Trophoblast cell (in vitro differentiated cells and primary cell): ENCODE measurements around the gene CMTM4.

Experiments used
- DNase-seq, 2 donors: peaks; one replicate each; pipeline ENCODE4 v3.0.0-alpha.2; 2016
- H2AFZ ChIP-seq: 2 replicates; pipeline ENCODE4 v1.6.1; 2013; ENCODE audit warnings: low read length, moderate library complexity, mild to moderate bottlenecking; ENCODE audit not compliant: insufficient read depth, poor library complexity
- H2AK5ac ChIP-seq: 2 replicates; pipeline ENCODE4 v1.6.1; 2013; ENCODE audit warnings: mild to moderate bottlenecking, low read length
- H2BK120ac ChIP-seq: 2 replicates; pipeline ENCODE4 v1.6.1; 2013; ENCODE audit warnings: low read length, mild to moderate bottlenecking, moderate library complexity; ENCODE audit not compliant: insufficient read depth, poor library complexity
- H2BK12ac ChIP-seq: 2 replicates; pipeline ENCODE4 v1.6.1; 2013; ENCODE audit warnings: mild to moderate bottlenecking, low read length, moderate library complexity
- H2BK5ac ChIP-seq: 2 replicates; pipeline ENCODE4 v1.6.1; 2013; ENCODE audit warnings: low read length, low read depth, moderate library complexity, mild to moderate bottlenecking; ENCODE audit not compliant: poor library complexity
- H3K14ac ChIP-seq: 2 replicates; pipeline ENCODE4 v1.6.1; 2013; ENCODE audit warnings: mild to moderate bottlenecking, low read length
- H3K18ac ChIP-seq: 2 replicates; pipeline ENCODE4 v1.6.1; 2013; ENCODE audit warnings: mild to moderate bottlenecking, low read length
- H3K23ac ChIP-seq: 2 replicates; pipeline ENCODE4 v1.6.1; 2013; ENCODE audit warnings: low read length
- H3K27ac ChIP-seq: 2 replicates; pipeline ENCODE4 v1.5.1; 2013; ENCODE audit warnings: low read depth, mild to moderate bottlenecking, inconsistent platforms, low read length, moderate library complexity
- H3K27me3 ChIP-seq: 2 replicates; pipeline ENCODE4 v1.6.1; 2013; ENCODE audit warnings: inconsistent platforms, mild to moderate bottlenecking, low read length, moderate library complexity; ENCODE audit not compliant: insufficient read depth
- H3K36me3 ChIP-seq, 2 experiments: 1 replicate in 1 of 2; 2 replicates in 1 of 2; pipeline ENCODE4 v1.6.1; 2013; ENCODE audit warnings: low read length in 2 of 2, mild to moderate bottlenecking in 2 of 2, moderate library complexity in 1 of 2; ENCODE audit not compliant: insufficient read depth in 2 of 2, control insufficient read depth in 1 of 2
- H3K4ac ChIP-seq: 2 replicates; pipeline ENCODE4 v1.6.1; 2013; ENCODE audit warnings: low read depth, mild to moderate bottlenecking, low read length, moderate library complexity
- H3K4me1 ChIP-seq, 2 experiments: 1 replicate in 1 of 2; 2 replicates in 1 of 2; pipeline ENCODE4 v1.6.1; 2013; ENCODE audit warnings: low read length in 2 of 2, mild to moderate bottlenecking in 2 of 2, moderate library complexity in 1 of 2; ENCODE audit not compliant: insufficient read depth in 2 of 2, control insufficient read depth in 1 of 2
- H3K4me2 ChIP-seq: 2 replicates; pipeline ENCODE4 v1.6.1; 2013; ENCODE audit warnings: inconsistent platforms, mild to moderate bottlenecking, low read length, moderate library complexity
- H3K4me3 ChIP-seq: 2 replicates; pipeline ENCODE4 v1.5.1; 2013; ENCODE audit warnings: mild to moderate bottlenecking, low read depth, low read length, inconsistent platforms
- H3K79me1 ChIP-seq: one replicate; pipeline ENCODE4 v1.6.1; 2013; ENCODE audit warnings: low read length
- H3K79me2 ChIP-seq: 2 replicates; pipeline ENCODE4 v1.6.1; 2013; ENCODE audit warnings: low read length, mild to moderate bottlenecking; ENCODE audit not compliant: control insufficient read depth, insufficient read depth, poor library complexity
- H3K9ac ChIP-seq: 2 replicates; pipeline ENCODE4 v1.6.1; 2013; ENCODE audit warnings: mild to moderate bottlenecking, low read length
- H3K9me3 ChIP-seq: 2 replicates; pipeline ENCODE4 v1.6.1; 2013; ENCODE audit warnings: low read depth, mild to moderate bottlenecking, control low read depth, inconsistent platforms, low read length; ENCODE audit not compliant: insufficient read depth
- H4K12ac ChIP-seq: 2 replicates; pipeline ENCODE4 v1.6.1; 2013; ENCODE audit warnings: low read depth, mild to moderate bottlenecking, low read length, moderate library complexity
- H4K8ac ChIP-seq: 2 replicates; pipeline ENCODE4 v1.6.1; 2013; ENCODE audit warnings: low read depth, mild to moderate bottlenecking, low read length, moderate library complexity
- H4K91ac ChIP-seq: one replicate; pipeline ENCODE4 v1.6.1; 2013; ENCODE audit warnings: low read depth, mild to moderate bottlenecking, low read length, moderate library complexity
- WGBS: extraction: QIAGEN DNeasy Blood & Tissue Kit; methylation state at CpG from one replicate; pipeline ENCODE4 v1.1.7; 2013; ENCODE audit warnings: missing lambda C conversion rate; ENCODE audit not compliant: insufficient read length, insufficient coverage; ENCODE audit errors: extremely low coverage; 5-methylcytosine and 5-hydroxymethylcytosine counted together

CMTM4 gene

DNA sequence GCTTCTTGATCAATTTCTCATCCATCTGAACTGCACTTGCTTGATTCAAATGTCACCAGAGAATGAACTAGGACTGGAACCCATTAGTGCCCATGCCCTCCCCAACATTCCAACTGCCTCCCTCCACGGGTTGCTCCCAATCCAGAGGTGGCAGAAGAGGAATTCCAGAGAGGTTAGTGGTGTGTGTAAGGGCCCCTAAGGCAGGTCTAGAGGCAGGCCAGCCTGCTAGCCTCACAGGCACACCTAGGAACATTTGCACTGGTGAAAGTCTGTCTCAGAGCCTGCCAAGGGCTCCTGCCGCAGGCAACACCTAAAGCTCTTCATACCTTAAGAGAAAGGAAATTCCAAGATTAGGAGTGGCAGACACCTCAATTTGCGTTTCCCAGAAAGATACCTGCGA lies 21.2 kb upstream of the CMTM4 start:
- no CpG with 5 or more reads among the region's 4 CpGs for WGBS
- no peak overlapping the region for H3K18ac ChIP-seq
- H2BK5ac ChIP-seq: no peak overlapping the region
- no peak overlapping the region for H2AK5ac ChIP-seq
- no peak overlapping the region for H4K12ac ChIP-seq
- H3K27ac ChIP-seq: no peak overlapping the region
- no peak overlapping the region for H3K4me3 ChIP-seq
- H2AFZ ChIP-seq: no peak overlapping the region
- no peak overlapping the region for H2BK12ac ChIP-seq
- no peaks in the 10 kb centered on the region for H3K27me3 ChIP-seq
- no peak overlapping the region for H3K4me2 ChIP-seq
- H3K4ac ChIP-seq: no peak overlapping the region
- no peak overlapping the region for H3K14ac ChIP-seq
- no peak overlapping the region for H4K91ac ChIP-seq
- H3K9me3 ChIP-seq: no peaks in the 10 kb centered on the region
- H2BK120ac ChIP-seq: no peak overlapping the region
- H3K23ac ChIP-seq: no peak overlapping the region
- no peaks in the 10 kb centered on the region for H3K79me1 ChIP-seq
- H3K4me1 ChIP-seq: peaks cover 4 to 5% of the 10 kb centered on the region in 2 experiments
- peak; percentile 96 for DNase-seq
- peaks cover 5% of the 10 kb centered on the region in 2 experiments for H3K36me3 ChIP-seq
- no peak overlapping the region for H3K9ac ChIP-seq
- no peak overlapping the region for H4K8ac ChIP-seq
- H3K79me2 ChIP-seq: no peaks in the 10 kb centered on the region

- Histone ChIP-seq H3K9me3 (peaks cover 2% of the 10 kb centered on the region), H3K4me1 (peaks cover 4 to 5% of the 10 kb centered on the region in 2 experiments), H2BK12ac (no peak overlapping the region), H3K18ac (no peak overlapping the region), H3K14ac (no peak overlapping the region), H3K27me3 (no peaks in the 10 kb centered on the region), H3K23ac (no peak overlapping the region), H2AK5ac (no peak overlapping the region), H3K36me3 (peaks cover 4% of the 10 kb centered on the region in 2 experiments), H3K4me2 (no peak overlapping the region), H4K91ac (no peak overlapping the region), H2BK120ac (no peak overlapping the region), H2AFZ (no peak overlapping the region), H3K4ac (no peak overlapping the region), H3K79me2 (no peaks in the 10 kb centered on the region), H3K79me1 (no peaks in the 10 kb centered on the region), H2BK5ac (no peak overlapping the region), H3K27ac (no peak overlapping the region), H3K9ac (no peak overlapping the region), H3K4me3 (no peak overlapping the region), H4K8ac (no peak overlapping the region), H4K12ac (no peak overlapping the region)
- DNase-seq: peak; percentile 69 to 81
- no CpG with 5 or more reads among the region's 12 CpGs for WGBS
These were observed 20.7 kb upstream of the CMTM4 start for GRCh38 chr16:66717112-66717675.

DNA sequence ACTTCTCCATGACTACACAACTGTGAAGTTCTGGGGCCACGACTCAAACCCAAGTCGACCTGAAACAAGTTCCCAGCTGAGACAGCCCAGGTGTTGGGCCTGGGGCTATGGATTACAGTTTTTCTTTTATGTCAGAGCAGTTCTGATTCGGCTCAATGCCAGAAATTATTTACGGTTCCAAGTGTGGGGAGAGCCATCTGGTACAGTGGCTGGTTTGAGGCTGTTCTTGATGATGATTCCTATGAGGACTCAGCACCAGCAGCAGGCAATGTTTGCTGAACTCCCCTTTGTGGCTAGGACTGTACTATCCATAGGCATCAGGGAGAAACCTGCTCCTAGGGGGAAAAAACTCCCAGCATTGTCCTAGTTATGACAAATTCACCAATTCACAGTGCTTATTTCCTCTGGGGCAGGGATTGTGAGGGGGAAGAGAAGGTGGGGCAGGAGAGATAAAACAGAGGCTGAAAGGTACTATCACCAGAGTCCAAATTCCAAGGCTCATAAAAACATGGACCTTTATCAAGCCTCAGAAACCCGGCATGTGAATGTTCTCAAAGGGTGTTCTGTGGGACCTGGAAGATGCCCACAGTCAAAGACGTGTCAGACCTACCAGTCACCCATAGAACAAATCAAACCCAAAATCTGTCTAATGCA lies 18.2 kb upstream of the CMTM4 start:
- DNase-seq: peak; percentile 57 to 66
- H2BK5ac ChIP-seq: no peak overlapping the region
- no peak overlapping the region for H2AFZ ChIP-seq
- H3K9ac ChIP-seq: no peak overlapping the region
- H3K27ac ChIP-seq: no peak overlapping the region
- no peak overlapping the region for H4K91ac ChIP-seq
- H3K79me2 ChIP-seq: no peaks in the 10 kb centered on the region
- H2AK5ac ChIP-seq: no peak overlapping the region
- peaks cover 6% of the 10 kb centered on the region for H3K9me3 ChIP-seq
- H3K23ac ChIP-seq: no peak overlapping the region
- H3K14ac ChIP-seq: no peak overlapping the region
- H2BK12ac ChIP-seq: no peak overlapping the region
- no peaks in the 10 kb centered on the region for H3K27me3 ChIP-seq
- H3K18ac ChIP-seq: no peak overlapping the region
- WGBS: no CpG with 5 or more reads among the region's 6 CpGs
- H3K4me2 ChIP-seq: no peak overlapping the region
- H4K8ac ChIP-seq: no peak overlapping the region
- peaks cover 2 to 4% of the 10 kb centered on the region in 2 experiments for H3K36me3 ChIP-seq
- no peak overlapping the region for H3K4ac ChIP-seq
- H3K4me3 ChIP-seq: no peak overlapping the region
- H3K79me1 ChIP-seq: no peaks in the 10 kb centered on the region
- no peak overlapping the region for H2BK120ac ChIP-seq
- H3K4me1 ChIP-seq: peaks cover 4 to 5% of the 10 kb centered on the region in 2 experiments
- H4K12ac ChIP-seq: no peak overlapping the region

GRCh38 chr16:66714062-66714461 lies 17.5 kb upstream of the CMTM4 start:
- no CpG with 5 or more reads among the region's 6 CpGs for WGBS
- Histone ChIP-seq H2BK12ac (no peak overlapping the region), H2AFZ (no peak overlapping the region), H3K27ac (no peak overlapping the region), H4K8ac (no peak overlapping the region), H3K18ac (no peak overlapping the region), H3K79me1 (no peaks in the 10 kb centered on the region), H3K27me3 (no peaks in the 10 kb centered on the region), H3K14ac (no peak overlapping the region), H2BK5ac (no peak overlapping the region), H3K9ac (no peak overlapping the region), H3K4ac (no peak overlapping the region), H3K4me2 (no peak overlapping the region), H3K4me3 (no peak overlapping the region), H3K9me3 (peaks cover 6% of the 10 kb centered on the region), H3K23ac (no peak overlapping the region), H2AK5ac (no peak overlapping the region), H3K4me1 (peaks cover 4 to 5% of the 10 kb centered on the region in 2 experiments), H4K91ac (no peak overlapping the region), H3K36me3 (peaks cover 2 to 4% of the 10 kb centered on the region in 2 experiments), H2BK120ac (no peak overlapping the region), H4K12ac (no peak overlapping the region), H3K79me2 (no peaks in the 10 kb centered on the region)
- peak; percentile 80 to 92 for DNase-seq
